Cardiac muscle cell (in vitro differentiated cells and primary cell): ENCODE results near the gene CADM1. TPM values are rescaled to one million over a fixed set of nuclear protein-coding genes. Genes with fewer than 3 reads are reported as not detected.

ENCODE experiments used
- DNase-seq, 2 donors: peaks; one replicate each; pipeline versions ENCODE4 v3.0.0 to v3.0.0-alpha.2; 2010 to 2017; ENCODE audit warnings: low read depth in 1 of 2, low spot score in 1 of 2
- H3K27ac ChIP-seq: fragments of 200-600 bp; sonication (generic); 2 replicates; pipeline ENCODE4 v1.5.1; 2016
- H3K27me3 ChIP-seq: fragments of 200-600 bp; sonication (generic); 2 replicates; pipeline ENCODE4 v1.6.0; 2016; ENCODE audit warnings: control low read depth
- H3K36me3 ChIP-seq: fragments of 200-600 bp; sonication (generic); 2 replicates; pipeline ENCODE4 v1.5.1; 2016; ENCODE audit warnings: control low read depth
- H3K4me1 ChIP-seq: fragments of 200-600 bp; sonication (generic); 2 replicates; pipeline ENCODE4 v1.8.1; 2017; ENCODE audit warnings: low read depth, mild to moderate bottlenecking, mixed run types
- H3K4me3 ChIP-seq: fragments of 200-600 bp; sonication (generic); 2 replicates; pipeline ENCODE4 v1.5.1; 2016; ENCODE audit warnings: mild to moderate bottlenecking
- H3K9me3 ChIP-seq: fragments of 200-600 bp; sonication (generic); 2 replicates; pipeline ENCODE4 v1.5.1; 2017; ENCODE audit warnings: low read depth, mild to moderate bottlenecking, control low read depth
- polyA plus RNA-seq: library from polyadenylated mRNA; unstranded; fragments of >200 nt; fragmentation: Nextera tagmentation; extraction: Ambion mirVana; gene quantifications from 2 replicates; pipeline ENCODE4 v1.2.1, GENCODE V29; 2016
- total RNA-seq: library from RNA; depleted of rRNA; stranded (reverse); fragments of >200 nt; gene quantifications from 2 replicates; pipeline ENCODE4 v1.2.3, GENCODE V29; 2016
- TF ChIP-seq, protein P1 (sequence below): IDR thresholded peaks from 2 replicates; pipeline ENCODE4 v1.5.1; 2012; ENCODE audit warnings: low read depth, mild to moderate bottlenecking, low read length

Gene CADM1
- total and polyA plus RNA-seq, 2 experiments from 2014 or later, result 113 to 149 TPM

DNA sequence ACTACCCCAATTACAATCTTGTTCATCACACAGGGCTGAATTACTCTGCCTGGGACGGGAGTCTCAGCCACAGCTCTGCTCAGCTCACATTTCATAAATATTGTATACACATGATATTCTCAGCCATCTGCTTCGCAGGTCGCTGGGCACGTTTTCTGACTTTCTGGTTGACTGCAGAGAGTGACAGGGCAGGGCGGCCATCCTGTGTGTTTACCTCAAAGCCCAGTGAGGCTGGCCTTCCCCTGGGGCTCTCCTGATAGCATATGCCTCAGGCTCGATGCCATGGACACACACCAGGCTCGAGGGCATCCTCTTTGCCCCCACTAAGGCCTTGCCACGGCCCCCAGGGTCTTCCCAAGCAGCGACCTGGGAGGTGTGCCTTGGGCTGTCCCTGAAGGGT, 345.0 kb downstream of the CADM1 start:
- no peaks in the 10 kb centered on the region for H3K9me3 ChIP-seq
- H3K27ac ChIP-seq, result no peak overlapping the region
- no peak for DNase-seq
- no peaks in the 10 kb centered on the region for H3K4me1 ChIP-seq
- no peak overlapping the region for H3K4me3 ChIP-seq
- H3K36me3 ChIP-seq, result no peaks in the 10 kb centered on the region
- TF ChIP-seq, protein P1, sequence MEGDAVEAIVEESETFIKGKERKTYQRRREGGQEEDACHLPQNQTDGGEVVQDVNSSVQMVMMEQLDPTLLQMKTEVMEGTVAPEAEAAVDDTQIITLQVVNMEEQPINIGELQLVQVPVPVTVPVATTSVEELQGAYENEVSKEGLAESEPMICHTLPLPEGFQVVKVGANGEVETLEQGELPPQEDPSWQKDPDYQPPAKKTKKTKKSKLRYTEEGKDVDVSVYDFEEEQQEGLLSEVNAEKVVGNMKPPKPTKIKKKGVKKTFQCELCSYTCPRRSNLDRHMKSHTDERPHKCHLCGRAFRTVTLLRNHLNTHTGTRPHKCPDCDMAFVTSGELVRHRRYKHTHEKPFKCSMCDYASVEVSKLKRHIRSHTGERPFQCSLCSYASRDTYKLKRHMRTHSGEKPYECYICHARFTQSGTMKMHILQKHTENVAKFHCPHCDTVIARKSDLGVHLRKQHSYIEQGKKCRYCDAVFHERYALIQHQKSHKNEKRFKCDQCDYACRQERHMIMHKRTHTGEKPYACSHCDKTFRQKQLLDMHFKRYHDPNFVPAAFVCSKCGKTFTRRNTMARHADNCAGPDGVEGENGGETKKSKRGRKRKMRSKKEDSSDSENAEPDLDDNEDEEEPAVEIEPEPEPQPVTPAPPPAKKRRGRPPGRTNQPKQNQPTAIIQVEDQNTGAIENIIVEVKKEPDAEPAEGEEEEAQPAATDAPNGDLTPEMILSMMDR, result no peak
- H3K27me3 ChIP-seq, result no peaks in the 10 kb centered on the region

DNA sequence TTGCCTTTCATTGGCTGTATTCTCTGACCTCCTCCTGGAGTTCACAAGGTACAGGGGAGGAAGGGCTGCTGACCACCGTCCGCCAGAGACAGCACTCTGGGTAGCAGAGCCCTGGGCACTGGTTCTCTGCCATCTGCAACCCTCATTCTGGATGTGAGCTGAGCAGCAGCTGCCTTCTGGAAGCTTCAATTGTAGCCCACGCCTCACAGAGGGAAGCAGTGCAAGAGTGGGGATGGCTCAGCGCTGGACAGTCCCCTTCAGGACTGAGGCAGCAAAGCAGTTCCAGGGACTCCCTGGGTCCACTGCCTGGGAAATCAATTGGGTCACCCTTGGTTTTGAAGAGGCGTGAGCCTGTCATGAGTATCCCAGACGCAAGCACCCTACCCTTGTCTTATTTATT, 346.2 kb downstream of the CADM1 start:
- Histone ChIP-seq H3K9me3 (no peaks in the 10 kb centered on the region), H3K27ac (no peak overlapping the region), H3K36me3 (no peaks in the 10 kb centered on the region), H3K4me3 (no peak overlapping the region), H3K4me1 (no peaks in the 10 kb centered on the region), H3K27me3 (no peaks in the 10 kb centered on the region)
- DNase-seq, result no peak
- TF ChIP-seq, protein P1, result no peak

DNA sequence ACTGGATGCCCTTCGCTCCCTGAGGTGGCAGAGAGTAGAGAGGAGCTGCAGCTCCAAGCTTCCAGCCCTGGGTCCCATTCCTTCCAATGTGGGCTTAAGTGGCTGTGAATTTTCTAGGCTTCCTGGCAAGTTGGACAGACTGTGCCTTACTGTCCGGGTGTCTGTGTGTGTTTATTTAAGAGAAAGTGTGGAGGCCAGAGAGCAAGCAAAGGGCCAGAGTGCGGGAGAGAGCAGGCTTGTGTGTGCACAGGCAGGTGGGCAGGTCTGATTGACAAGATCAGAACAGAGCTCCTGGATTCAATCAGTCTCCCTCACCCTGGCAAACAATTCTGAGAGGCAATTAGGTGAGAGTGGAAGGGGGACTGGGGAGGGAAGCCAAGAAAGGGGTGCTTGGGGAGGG, 347.0 kb downstream of the CADM1 start:
- DNase-seq, result no peak
- H3K27me3 ChIP-seq, result no peaks in the 10 kb centered on the region
- no peak overlapping the region for H3K27ac ChIP-seq
- TF ChIP-seq, protein P1, result no peak
- H3K4me3 ChIP-seq, result no peak overlapping the region
- no peaks in the 10 kb centered on the region for H3K9me3 ChIP-seq
- no peaks in the 10 kb centered on the region for H3K36me3 ChIP-seq
- no peaks in the 10 kb centered on the region for H3K4me1 ChIP-seq

DNA sequence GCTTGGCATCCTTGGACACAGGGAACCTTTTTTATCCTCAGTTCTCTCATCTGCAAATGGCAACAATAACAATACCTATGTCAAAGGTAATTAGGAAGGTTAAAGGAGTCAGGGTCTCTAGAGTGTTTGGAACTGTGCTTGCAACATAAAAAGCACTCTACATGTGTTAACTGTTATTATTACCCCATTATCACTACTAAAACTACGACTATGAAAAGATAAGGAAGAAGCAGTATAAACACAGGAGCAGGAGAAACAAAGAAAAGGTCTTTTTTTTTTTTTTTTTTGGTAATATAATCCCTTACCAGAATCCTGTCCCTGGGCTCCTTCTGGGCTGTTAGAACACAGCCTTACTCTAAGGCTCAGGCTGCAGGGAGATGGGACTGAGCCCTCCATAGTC, 348.2 kb downstream of the CADM1 start:
- Histone ChIP-seq H3K4me3 (no peak overlapping the region), H3K9me3 (no peaks in the 10 kb centered on the region), H3K27me3 (no peaks in the 10 kb centered on the region), H3K27ac (no peak overlapping the region), H3K36me3 (no peaks in the 10 kb centered on the region), H3K4me1 (no peaks in the 10 kb centered on the region)
- no peak for DNase-seq
- TF ChIP-seq, protein P1, result no peak

DNA sequence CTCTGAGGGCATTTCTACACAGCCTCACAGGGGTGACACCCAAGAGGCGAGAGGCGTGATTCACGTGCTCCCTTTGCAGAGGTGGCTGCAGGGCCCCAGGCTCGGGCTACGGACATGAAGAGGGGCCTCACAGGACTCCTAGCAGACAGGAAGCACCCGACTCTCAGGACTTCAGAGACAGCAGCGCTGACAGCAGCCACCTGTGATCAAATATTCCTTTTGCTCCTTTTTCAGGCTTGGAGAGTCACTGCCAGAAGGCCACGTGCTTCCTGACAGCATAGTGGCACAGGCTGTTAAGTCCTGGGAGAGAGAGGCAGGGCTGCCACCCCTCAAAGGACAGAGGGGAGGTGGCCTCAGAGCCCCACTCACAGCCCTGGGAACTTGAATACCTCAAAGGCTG, 348.9 kb downstream of the CADM1 start:
- no peaks in the 10 kb centered on the region for H3K27me3 ChIP-seq
- no peaks in the 10 kb centered on the region for H3K4me1 ChIP-seq
- TF ChIP-seq, protein P1, result no peak
- H3K9me3 ChIP-seq, result no peaks in the 10 kb centered on the region
- no peaks in the 10 kb centered on the region for H3K36me3 ChIP-seq
- H3K4me3 ChIP-seq, result no peak overlapping the region
- H3K27ac ChIP-seq, result no peak overlapping the region
- no peak for DNase-seq

DNA sequence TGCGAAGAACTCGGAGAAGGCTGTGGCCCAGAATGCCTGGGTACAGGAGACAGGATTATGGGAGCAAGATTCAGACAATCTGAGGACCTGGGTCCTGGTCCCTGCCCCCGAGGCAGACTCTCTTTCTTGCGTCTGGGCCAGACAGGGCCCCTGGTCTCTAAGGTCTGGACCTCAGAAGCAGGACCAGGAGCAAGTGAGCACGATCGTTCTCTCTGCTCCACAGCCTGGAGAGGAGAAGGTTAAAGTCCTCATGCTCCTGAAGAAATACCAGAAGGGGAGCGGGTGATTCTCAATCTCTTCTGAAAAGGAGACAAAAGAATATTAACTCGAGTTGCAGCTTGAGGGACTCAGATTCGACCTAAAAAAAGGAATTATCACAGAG, 349.9 kb downstream of the CADM1 start:
- Histone ChIP-seq H3K36me3 (no peaks in the 10 kb centered on the region), H3K9me3 (no peaks in the 10 kb centered on the region), H3K4me1 (no peaks in the 10 kb centered on the region), H3K4me3 (no peak overlapping the region), H3K27ac (no peak overlapping the region), H3K27me3 (no peaks in the 10 kb centered on the region)
- DNase-seq, result no peak
- TF ChIP-seq, protein P1, result no peak
